Neural progenitor cell (in vitro differentiated cells): ENCODE data around the gene UQCR11.

ENCODE experiments used
- EZH2 ChIP-seq: fragments of 200-600 bp; sonication (generic); IDR thresholded peaks from 2 replicates; pipeline ENCODE4 v1.6.1; 2017; ENCODE audit warnings: antibody characterized with exemption, mild to moderate bottlenecking, moderate library complexity
- EZH2phosphoT487 ChIP-seq: fragments of 200-600 bp; sonication (generic); IDR thresholded peaks from 2 replicates; pipeline ENCODE4 v1.6.1; 2017; ENCODE audit warnings: antibody characterized with exemption
- TF ChIP-seq, protein P1 (sequence below): fragments of 200-600 bp; sonication (generic); IDR thresholded peaks from 2 replicates; pipeline ENCODE4 v1.5.1; 2017; ENCODE audit warnings: antibody characterized with exemption, mild to moderate bottlenecking

DNA sequence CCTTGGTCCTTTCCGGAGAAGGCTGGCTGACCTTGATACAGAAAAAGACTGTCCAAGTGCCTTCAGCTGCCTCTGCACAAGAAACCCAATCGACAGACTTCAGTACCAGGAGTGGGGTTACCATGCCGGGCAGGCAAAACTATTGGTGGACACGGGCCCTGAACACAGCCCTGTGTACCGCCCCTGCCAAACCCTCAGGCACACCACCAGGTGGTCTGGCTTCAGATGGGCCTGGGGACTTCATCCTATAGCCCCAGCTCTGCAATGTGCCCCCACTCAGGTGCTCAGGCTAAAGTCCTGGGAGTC lies 29.6 kb upstream of the UQCR11 start:
- TF ChIP-seq, protein P1, sequence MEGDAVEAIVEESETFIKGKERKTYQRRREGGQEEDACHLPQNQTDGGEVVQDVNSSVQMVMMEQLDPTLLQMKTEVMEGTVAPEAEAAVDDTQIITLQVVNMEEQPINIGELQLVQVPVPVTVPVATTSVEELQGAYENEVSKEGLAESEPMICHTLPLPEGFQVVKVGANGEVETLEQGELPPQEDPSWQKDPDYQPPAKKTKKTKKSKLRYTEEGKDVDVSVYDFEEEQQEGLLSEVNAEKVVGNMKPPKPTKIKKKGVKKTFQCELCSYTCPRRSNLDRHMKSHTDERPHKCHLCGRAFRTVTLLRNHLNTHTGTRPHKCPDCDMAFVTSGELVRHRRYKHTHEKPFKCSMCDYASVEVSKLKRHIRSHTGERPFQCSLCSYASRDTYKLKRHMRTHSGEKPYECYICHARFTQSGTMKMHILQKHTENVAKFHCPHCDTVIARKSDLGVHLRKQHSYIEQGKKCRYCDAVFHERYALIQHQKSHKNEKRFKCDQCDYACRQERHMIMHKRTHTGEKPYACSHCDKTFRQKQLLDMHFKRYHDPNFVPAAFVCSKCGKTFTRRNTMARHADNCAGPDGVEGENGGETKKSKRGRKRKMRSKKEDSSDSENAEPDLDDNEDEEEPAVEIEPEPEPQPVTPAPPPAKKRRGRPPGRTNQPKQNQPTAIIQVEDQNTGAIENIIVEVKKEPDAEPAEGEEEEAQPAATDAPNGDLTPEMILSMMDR = no peak
- TF ChIP-seq EZH2phosphoT487 (no peak), EZH2 (no peak)
